Midbrain (tissue), 1 donor: Measurements from ENCODE around the gene APBA2.

ENCODE experiments used
- DNase-seq: peaks from one replicate; lab custom pipeline; 2025; lab: John Stamatoyannopoulos, UW

The APBA2 gene

GRCh38 chr15:29103824-29104565, 218.2 kb downstream of the APBA2 start:
- peak; percentile 88 for DNase-seq

- no peak for DNase-seq
Observed at GRCh38 chr15:29104566-29104880, 218.7 kb downstream of the APBA2 start.

DNA sequence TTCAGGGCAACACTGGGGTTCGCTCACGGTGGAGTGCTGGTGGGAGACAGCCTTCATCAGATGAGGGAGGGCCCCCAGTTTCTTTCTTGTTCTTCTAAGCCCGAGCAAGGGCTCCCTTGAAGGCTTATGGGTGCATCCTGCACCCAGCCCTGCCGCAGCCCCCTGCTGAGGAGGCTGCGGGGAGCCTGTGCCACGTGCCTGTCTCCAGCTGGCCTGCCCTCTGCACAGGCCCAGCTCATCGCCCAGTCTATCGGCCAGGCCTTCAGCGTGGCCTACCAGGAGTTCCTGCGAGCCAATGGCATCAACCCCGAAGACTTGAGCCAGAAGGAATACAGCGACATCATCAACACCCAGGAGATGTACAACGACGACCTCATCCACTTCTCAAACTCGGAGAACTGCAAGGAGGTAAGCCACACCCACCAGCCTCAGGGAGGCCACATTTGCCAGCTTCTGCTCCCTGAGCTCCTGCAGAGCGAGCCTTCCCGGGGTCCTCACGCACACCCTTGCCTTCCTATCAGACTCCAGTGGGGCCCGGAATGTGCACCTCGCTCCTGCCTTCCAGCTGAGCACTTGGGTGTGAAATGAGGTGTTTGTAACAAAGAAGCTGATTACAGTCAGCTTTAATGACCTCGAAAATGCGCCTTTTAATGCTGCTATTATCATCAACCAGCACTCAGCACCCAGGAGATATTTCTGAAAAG, 219.5 kb downstream of the APBA2 start:
- no peak for DNase-seq

DNA sequence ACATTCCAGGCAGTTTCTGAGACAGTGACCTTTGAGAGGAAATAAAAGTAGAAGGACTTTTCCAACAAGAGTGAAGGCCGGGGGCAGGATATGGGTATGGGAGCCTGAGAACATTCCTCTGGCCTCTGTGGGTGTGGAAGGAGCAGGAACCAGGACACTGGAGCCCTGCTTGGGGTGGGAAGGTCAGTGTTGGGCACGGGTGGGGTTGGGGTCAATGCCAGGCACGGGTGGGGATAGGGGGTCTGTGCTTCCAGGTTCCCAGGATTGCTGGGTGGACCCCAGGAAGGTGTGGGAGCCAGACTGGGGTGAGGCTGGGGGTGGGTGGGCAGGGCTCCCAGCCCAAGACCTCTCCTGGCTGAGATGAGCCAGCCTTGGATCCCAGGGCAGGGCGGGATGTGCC, 220.3 kb downstream of the APBA2 start:
- DNase-seq = no peak

DNA sequence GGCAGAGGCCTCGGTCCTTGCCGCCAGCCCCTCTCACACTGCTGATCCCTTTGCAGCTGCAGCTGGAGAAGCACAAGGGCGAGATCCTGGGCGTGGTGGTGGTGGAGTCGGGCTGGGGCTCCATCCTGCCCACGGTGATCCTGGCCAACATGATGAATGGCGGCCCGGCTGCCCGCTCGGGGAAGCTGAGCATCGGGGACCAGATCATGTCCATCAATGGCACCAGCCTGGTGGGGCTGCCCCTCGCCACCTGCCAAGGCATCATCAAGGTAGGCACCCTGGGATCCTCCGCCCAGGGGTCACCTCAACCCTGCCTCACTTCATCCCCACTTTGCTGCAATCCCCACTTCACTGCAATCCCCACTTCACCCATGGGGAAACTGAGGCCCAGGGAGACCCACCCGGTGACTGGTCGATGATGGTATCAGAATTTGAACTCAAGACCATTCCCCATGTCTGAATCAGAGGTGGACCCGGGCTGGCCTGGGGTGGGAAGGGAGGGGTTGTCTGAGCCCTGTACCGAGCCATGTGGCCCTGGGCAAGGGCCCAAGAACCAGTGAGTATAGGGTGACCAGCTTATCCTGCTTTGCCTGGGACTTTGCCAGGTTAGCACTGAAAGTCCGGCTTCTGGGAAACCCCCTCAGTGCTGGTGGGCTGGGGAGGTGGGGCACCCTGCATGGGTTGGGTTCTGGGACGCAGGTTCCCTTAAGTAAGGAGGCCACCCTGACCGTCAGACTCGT, 220.9 kb downstream of the APBA2 start:
- no peak for DNase-seq

DNA sequence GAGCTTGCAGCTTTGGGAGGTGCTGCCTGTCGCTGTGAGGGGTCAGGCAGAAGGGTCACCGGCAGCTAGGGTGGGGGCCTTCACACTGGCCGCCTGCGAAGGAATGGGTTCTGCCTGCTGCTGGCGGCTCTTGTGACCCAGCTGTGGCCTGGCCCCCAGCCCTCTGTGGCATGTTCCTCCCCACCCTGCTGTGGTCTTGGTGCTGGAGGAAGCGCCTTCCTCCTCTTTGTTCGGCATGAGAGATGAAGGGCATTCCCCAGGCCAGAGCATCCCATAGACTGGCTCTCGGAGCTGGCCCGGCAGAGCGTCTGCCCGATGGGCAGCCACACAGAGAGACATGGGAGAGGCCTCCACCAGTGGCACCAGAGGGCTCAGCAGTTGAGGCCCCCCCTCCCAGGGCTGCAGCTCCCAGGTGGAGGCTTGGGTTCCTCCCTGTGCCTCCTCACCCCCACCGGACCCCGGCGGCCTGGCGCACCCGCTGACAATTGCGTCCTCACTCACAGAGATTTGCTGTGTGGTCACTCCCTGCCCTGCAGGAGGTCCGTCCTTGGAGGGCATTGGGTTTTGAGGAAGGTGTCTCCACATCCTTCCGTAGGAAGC, 221.6 kb downstream of the APBA2 start:
- DNase-seq = no peak

DNA sequence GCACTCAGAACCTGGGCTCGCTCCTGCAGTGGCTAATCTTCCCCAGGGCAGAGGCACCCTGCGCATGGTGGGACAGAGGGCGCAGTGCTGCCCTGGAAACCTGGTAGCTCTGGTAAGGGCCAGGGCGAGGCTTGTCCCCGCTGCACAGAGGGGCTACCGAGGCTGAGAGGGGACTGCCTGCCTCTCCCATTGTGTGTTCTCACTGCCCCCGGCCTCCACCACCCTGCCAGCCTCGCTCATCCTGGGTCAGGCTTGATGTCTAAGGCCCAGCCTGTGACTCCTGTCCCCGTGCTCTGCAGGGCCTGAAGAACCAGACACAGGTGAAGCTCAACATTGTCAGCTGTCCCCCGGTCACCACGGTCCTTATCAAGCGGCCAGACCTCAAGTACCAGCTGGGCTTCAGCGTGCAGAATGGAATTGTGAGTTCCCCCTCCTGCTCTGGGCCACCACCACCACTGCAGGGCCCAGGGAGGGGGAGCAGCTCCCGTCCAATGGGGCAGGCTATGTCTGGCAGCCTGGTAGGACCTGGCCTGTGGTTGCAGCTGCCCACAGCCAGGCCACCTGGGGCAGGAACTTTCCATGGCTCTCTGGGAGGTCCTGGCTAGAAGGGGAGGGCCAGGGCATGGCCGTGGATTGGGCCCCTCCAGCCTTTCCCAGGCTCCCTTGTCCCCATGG, 222.3 kb downstream of the APBA2 start:
- no peak for DNase-seq

DNA sequence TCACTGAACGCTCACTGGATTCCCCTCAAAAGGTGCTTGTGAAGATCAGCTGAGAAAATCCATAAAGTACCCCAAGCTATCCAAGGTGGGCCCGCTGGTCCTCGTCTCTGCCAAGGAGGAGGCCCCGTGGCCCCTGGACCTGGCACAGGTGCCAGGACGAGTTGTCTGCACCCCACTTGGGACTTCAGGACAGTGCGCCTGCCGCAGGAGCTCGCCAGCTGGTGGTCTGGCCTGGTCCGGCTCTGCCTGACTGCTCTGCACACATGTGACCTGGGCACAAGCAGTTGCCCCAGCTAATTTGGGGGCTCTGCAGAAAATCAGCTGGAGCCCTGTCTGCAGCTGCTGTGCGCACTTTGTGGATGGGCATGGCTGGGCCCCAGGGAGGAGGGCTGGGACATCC, 224.0 kb downstream of the APBA2 start:
- no peak for DNase-seq

DNA sequence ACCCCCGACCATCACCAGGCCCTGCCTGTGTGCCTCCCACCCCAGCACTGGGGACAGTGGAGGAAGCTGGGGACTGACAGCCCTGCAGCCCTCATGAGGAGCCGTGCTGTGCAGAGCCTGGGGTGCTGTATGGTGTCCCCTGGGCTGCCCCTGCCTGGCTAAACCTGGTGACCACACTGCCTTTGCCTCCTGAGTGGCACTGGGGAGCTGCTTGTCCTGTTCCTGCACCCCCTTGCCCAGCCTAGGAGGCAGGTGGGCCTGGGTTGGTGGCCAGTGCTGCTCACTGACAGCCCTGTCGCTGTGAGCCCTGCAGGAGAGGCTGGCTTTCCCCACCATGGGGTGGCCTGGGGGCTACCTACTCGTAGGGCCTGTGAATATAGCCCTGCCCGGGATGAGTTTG, 224.4 kb downstream of the APBA2 start:
- DNase-seq = no peak

DNA sequence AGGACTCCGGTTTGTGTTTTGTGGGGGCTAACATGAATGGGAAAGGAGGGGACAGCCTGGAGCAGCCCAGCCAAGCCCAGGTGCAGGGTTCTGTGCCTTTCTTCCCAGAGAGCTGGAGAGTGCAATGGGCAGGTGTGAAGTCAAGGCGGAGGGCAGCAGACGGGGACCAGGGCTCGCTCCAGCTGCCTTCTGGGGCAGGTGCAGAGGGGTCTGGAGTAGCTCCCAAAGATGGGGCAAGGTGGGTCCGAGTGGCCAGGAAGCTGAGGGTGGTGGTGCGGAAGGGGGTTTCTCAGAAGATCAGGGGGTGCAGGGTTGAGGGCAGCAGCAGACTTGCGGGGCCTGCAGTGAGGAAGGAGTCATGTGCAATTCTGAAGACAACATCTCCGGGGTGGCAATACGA, 225.0 kb downstream of the APBA2 start:
- DNase-seq = no peak

- DNase-seq = no peak
Observed at GRCh38 chr15:29111705-29112281, 226.0 kb downstream of the APBA2 start.

DNA sequence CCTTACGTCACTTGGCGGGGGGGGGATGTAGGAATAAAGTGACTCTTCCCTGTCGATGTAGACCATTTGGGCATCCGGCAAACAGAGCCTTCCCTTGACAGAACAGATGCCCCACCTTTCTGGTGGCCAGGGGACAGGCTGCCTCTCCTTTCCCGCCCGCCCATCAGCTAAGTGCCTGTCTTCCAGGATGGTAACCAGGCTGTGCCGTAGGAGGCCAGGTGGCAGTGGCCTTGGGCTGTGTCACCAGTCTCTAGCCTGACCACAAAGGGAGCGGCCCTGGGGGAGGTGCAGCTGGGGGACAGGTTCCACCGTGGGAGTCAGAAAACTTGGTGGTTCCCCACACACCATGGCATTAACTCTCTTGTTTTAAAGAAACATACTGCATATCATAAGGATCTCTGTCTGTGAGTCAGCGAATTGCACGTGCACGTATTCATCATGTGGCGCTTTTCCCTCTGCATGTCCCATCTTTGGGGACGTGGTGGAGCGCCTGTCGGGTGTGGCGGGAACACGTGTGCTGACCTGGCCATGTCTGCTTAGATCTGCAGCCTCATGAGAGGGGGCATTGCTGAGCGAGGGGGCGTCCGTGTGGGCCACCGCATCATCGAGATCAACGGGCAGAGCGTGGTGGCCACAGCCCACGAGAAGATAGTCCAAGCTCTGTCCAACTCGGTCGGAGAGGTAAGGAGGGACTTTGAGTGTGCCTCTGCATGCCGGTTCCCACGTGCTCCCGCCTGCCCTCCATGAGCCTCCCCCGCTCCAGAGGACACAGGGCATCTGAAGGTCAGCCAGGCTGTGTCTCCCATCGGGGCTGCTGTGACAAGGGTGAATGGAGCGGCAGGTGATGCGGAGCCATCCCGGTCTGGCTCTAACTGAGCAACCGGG, 227.8 kb downstream of the APBA2 start:
- no peak for DNase-seq

- peak; percentile 22 for DNase-seq
Observed at GRCh38 chr15:29114221-29115092, 228.7 kb downstream of the APBA2 start.

DNA sequence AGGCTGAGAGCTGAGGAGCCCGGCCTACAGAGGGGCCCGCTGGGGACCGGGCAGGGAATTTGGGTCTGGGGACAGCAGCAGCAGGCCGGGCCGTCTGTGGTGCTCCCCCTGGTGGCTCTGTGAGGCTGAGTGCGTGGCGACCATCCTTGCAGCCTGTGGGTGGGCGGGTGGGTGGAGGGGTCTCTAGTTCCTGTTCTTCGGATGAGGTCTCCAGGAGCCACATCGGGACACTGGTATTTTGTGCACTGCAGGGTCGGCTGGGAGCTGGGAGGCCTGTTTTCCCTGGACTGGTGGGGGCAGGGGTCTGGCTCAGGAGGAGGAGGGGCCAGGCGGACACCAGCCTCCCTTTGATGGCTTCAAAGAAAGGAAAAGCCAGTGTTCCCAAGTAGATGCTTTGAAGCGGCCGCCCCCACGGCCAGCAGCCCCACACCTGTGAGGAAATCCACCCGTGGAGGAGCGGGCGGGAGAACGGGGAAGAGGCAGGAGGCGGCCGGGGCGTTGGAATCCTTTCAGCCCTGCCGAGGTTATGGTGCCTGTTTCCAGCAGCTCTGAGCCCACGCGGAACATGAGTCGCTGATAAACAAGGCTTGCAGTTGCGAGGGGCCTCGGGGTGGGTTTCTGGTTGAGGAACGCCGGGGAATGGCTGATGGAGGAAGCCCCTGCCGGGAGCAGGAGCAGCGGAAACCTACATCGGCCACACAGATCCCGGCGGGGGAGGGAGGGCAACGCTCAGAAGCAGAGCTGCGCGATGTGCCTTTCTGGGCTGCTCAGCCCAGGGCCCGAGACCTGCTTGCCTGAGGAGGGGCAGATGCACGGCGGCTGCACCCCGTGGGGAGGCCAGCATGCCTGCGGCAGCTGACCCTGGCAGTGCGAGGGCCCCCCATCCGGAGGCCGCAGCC, 229.6 kb downstream of the APBA2 start:
- no peak for DNase-seq

- no peak for DNase-seq
Observed at GRCh38 chr15:29116970-29117700, 231.4 kb downstream of the APBA2 start.

DNA sequence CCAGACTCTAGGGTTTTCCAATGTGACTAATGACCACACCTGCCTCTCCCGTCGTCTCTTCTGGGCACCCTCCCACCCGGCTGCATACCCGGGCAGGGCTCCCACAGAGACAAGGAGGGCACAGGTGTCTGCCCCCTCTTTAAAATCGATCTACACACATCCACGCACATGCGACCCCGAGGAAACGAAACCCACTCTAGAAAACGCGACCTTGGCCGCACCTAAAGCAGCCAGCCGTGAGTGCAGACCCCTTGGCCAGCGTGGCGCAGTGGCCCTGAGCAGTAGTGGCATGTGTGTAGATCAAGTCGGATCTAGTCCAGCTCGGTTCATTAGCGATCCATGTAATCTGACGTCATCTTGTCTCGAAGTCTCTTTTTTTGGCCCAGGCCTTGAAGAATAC, 232.0 kb downstream of the APBA2 start:
- no peak for DNase-seq

- DNase-seq = no peak
Observed at GRCh38 chr15:29119847-29120246, 234.1 kb downstream of the APBA2 start.
